HG02642 (cell line): ENCODE results near the gene WASF3.

Experiments
- ATAC-seq: cut with Tn5 transposase; IDR thresholded peaks from one replicate; pipeline ENCODE4 v1.9.1; 2021; ENCODE audit warnings: mild to moderate bottlenecking; ENCODE audit not compliant: unreplicated experiment, poor library complexity

WASF3 gene

GRCh38 chr13:26584713-26585112, 27.2 kb downstream of the WASF3 start:
- ATAC-seq: no peak

GRCh38 chr13:26585136-26585535, 27.7 kb downstream of the WASF3 start:
- no peak for ATAC-seq

- ATAC-seq: no peak
Observed at GRCh38 chr13:26587251-26587650, 29.8 kb downstream of the WASF3 start.

GRCh38 chr13:26589226-26589625, 31.7 kb downstream of the WASF3 start:
- ATAC-seq: no peak

- ATAC-seq: no peak
Observed at GRCh38 chr13:26589754-26590153, 32.3 kb downstream of the WASF3 start.

GRCh38 chr13:26590379-26590778, 32.9 kb downstream of the WASF3 start:
- no peak for ATAC-seq

- ATAC-seq: no peak
Observed at GRCh38 chr13:26590951-26591350, 33.5 kb downstream of the WASF3 start.

GRCh38 chr13:26591672-26592071, 34.2 kb downstream of the WASF3 start:
- no peak for ATAC-seq

- ATAC-seq: no peak
Observed at GRCh38 chr13:26593661-26594060, 36.2 kb downstream of the WASF3 start.

- no peak for ATAC-seq
Observed at GRCh38 chr13:26594363-26594762, 36.9 kb downstream of the WASF3 start.

GRCh38 chr13:26596458-26596857, 39.0 kb downstream of the WASF3 start:
- no peak for ATAC-seq

- no peak for ATAC-seq
Observed at GRCh38 chr13:26599403-26599802, 41.9 kb downstream of the WASF3 start.

GRCh38 chr13:26599860-26600259, 42.4 kb downstream of the WASF3 start:
- no peak for ATAC-seq

GRCh38 chr13:26600343-26600742, 42.9 kb downstream of the WASF3 start:
- ATAC-seq: no peak

- peak; percentile 57 for ATAC-seq
Observed at GRCh38 chr13:26601669-26602068, 44.2 kb downstream of the WASF3 start.

GRCh38 chr13:26602783-26603182, 45.3 kb downstream of the WASF3 start:
- ATAC-seq: no peak

- no peak for ATAC-seq
Observed at GRCh38 chr13:26604784-26605545, 47.5 kb downstream of the WASF3 start.

GRCh38 chr13:26605845-26606244, 48.4 kb downstream of the WASF3 start:
- ATAC-seq: no peak

- ATAC-seq: no peak
Observed at GRCh38 chr13:26606631-26607030, 49.1 kb downstream of the WASF3 start.

- ATAC-seq: no peak
Observed at GRCh38 chr13:26614721-26615120, 57.2 kb downstream of the WASF3 start.

GRCh38 chr13:26616126-26616525, 58.6 kb downstream of the WASF3 start:
- no peak for ATAC-seq

GRCh38 chr13:26618726-26619125, 61.2 kb downstream of the WASF3 start:
- ATAC-seq: no peak
